NOMO-1 treated with dmso at 0.1 percent for 144 hours (cell line): ENCODE measurements around the gene STPG1.

ENCODE experiments used
- DNase-seq: peaks from one replicate; lab custom pipeline; 2025; ENCODE audit not compliant: unreplicated experiment; lab: John Stamatoyannopoulos, UW

STPG1 gene

DNA sequence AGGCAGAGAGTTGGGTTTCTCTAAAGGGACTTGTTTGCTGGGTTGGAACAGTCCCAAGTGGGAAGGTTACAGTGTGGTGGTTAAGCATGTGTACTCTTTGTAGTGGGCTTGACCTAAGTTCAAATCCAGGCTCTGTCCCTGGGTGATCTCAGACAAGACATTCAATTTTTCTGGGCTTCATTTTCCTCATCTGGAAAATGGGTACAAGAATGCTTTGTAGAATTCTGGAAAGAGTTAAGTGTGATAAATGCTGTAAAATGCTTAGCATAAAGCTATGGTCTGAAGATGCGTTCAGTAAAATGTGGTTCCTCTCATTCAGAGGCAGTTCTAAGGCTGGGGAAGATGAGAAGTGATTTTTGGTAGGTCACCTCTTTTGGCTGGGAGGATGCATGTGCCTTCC, 93.6 kb downstream of the STPG1 start:
- no peak for DNase-seq

DNA sequence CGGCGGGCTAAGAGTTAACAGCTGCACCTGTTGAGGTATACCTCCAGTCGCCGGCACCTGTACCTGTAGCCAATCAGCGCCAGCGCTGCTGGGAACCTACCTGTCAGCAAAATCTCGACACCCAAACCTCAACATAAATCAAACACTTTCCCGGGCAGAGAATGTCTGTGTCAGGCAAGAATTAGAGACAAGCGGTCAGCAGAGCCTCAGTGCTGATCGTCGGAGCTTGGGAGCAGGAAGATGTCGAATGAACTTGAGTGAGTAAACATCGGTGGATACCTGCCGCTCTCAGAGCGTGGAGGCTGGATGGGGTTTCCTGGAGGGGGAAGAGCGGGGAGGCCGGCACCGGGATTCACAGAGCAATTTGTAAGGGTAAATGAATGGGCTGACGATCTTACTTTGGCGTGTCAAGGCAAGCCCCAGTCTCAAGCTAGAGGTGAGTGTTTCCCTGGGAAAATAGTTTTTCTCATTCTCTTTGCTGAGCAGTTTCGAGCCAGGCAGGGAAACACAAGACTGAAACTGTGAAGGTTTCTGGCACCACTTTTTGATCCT, 94.2 kb downstream of the STPG1 start, which contains the start of gene GRHL3:
Gene GRHL3, plus strand, starts transcription at position 46 of the 552 bp plus-strand sequence. Its CDS starts 195 bp downstream, at position 241.
- no peak for DNase-seq

DNA sequence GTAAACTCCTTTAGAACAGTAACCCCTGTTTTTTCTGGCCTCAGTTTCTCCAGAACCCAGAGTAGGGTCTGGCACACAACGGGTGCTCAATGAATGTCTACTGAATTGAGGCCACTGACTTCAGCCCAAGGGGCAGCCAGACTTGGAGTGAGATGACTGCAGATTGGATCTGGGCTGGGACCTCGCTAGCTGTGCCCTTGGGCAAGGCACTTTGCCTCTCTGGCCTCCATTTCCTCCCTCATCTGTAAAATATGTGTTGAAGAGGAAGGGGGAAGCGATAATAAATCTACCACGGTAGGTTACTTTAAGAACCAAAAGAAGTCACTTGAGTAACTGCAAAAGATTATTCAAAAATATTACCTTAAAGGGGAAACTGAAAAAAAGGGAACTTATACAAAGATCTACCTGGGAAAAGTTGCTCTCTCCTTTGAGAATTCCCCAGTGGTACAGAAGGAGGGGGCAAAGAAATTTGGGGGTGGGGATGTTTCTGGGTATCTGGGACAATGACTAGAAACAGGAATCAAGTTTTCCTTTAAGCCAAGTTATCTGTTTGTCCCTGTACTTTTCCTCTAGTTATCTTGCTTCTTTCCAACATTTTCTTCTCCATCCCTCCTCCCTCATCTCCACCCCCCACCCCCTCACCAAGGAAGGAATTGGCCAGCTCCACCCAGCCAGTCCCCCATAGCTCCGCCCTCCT, 94.8 kb downstream of the STPG1 start:
- DNase-seq = peak; percentile 9

DNA sequence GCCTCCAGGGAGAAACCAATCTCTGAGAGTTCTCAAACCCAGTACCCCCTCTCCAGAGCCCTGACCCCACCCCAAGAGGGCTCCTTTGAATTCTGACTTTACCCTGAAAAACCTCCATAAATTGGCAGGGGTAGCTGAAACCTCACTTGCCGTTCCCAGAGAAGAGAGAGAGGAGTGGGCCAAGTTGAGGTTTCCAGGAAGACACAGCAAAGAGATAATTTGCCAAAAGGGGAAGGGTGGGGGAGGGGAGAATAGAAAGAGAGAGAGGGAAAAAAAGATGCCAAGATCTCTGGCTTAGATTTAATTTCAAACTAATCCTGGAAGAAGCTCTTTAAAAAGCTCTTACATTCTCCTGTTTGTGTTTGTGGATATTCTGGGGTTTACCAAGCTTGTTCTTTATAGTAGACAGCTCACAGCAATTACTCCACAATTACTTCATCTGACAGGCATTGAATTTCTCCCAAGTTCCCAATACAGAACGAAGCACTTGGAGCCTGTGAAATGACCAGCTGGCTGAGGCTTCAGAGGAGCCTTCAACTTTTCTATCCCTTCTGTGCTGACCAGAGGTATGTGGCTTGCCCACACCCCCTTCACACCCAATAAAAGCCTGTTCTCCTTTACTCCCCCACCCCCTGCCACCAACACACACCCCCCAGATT, 95.5 kb downstream of the STPG1 start:
- no peak for DNase-seq

DNA sequence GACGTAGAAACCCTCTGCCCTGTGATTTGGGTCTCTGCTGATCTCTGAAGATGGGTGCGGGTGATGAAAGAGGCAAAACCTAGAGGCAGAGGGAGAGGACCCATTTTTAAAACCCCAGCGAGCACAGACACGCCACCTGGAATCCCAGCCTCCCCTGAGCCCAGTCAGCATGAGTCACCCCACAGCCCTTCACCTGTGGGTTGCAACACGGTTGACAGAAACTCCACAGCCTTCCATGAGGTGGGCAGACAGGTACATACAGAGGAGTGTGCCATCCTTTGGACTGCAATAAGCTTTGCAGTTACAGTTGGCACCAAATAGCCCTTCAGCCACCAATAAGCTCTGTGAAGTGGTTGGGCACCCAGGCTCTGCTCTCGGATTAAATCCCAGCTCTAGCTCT, 96.5 kb downstream of the STPG1 start:
- DNase-seq = no peak

DNA sequence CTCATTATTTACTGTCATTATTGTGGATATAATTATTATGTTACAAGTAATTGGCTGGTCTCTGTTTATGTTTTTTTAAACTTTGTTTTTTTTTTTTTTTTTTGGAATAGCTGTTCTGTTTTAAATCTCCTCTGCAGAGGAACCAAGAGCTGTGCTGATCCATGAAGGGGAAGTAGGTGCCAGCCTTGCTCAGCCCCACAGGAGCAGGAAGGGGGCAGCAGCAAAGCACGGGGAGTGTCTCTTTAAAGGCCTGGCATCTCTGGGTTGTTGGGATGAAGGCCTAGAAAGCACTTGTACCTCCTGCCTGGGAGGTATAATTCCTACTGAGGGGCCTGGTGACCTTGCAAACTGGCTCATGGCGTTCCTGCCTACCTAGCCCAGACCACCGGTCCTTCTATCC, 96.9 kb downstream of the STPG1 start:
- DNase-seq = peak; percentile 7

DNA sequence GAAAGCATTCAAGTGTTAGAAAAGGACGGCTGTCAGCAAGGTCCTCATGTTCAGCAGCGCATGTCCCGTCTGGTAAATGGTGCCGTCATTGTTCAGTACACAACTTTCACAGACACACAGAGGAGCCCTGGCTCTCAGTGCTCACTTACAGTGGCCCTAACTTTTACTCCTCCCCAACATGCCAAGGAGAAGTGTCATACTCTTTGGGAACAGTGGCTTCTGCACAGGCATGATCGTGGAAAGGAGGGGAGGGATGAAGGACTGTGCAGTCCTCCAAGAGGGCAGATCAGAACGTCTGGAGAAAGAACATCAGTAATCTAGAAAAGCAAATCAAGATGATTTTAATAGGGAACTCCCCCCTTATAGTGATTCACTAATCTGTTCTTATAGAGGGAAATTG, 98.2 kb downstream of the STPG1 start:
- DNase-seq = no peak

DNA sequence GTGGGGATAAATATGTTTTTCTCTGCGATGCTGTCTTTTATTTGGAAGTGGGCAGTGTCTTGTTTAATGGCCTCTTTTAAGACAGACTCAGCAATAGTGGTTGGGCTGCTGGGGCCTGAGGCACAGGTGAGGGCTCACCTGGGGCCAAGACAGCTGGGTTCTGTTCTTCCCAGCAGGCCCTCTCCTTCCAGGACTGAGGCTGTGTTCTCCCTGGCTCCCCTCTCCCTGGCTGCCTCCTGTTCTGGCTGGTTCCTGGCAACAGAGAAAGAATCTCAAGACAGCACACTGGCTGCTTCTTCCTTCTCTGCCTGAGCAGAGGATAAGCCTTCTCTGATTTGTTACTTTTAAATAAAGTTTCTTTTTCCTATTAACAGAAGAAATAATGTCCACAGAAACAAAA, 101.8 kb downstream of the STPG1 start:
- no peak for DNase-seq

DNA sequence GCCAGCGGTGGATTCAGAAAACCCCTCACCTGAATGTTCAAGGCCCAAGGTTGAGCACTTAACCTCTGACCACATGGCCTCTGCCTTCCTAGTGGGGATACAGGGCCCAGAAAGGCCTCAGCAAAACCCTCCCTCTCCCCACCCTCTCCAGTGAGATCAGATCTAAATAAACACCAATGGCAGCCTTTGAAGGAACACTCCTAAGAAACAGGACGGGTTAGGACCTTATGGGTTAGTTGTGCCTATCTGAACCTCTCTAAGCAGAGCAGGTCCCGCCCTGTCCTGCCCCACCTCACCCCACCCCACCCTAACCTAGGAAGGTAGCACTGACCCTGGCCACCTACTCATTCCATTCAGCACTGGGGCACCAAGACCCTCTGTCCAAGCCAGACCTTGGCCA, 102.3 kb downstream of the STPG1 start:
- no peak for DNase-seq

DNA sequence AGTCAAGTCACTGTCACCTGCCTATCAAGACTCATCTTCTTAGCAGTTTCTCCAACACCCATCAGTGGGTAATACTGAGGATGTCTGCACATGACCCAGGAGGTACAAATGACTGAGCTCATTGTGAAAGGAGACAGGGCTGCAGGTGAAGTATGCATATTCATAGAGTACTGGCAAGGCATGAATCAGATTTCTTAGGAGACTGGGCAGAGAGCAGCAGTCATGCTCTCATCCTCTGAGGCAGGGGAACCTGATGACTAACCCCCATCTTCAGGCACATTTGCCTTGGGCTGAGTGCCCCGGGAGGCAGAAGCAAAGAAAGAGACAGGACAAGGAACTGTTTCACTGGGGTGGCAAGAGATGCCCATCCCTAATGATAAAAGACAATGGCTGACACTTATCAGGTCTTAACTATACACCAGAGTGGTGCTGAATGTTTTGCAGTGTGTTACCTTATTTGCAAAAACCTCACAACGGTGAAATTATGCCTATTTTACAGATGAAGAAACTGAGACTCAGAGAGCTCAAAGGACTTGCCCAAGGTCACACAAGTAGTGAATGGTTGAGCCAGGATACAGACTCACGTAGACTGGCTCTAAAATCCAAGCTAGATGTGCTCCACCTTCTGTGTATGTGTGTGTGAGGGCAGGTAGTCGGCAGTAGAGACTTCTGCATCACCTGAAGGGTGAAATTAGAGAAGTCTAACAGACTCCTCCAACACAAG, 103.7 kb downstream of the STPG1 start:
- DNase-seq = no peak

DNA sequence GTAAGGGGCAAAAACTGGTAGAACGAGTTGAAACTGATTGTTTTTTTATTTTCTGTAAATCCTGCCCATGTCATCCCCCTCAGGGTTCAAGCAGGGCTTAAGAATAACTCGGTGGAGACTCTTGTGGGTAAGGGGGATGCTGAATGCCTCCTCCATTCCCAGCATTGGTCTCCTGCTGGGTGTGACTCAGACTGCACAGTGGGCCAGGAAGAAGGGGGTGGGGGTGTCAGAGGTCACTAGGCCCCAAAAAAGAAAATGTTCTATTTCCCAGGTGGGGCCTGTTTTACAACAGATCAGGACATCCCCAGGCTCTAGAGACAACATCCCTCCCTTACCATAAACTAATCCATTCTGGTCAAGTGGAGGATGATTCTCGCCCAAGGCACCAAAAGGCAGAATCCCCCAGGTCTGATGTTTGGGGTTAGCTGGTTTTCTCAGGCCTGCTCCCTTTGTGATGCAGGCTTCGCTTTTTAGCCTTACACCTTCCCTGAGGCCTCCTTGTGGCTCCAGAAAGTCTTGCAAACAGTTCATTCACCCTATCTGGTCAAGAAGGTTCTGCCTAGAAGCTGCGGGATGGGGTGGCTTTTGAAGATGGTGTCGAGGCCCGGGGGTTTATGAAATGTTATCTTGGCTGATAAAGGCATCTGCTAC, 105.1 kb downstream of the STPG1 start:
- no peak for DNase-seq
